WERI-Rb-1 (cell line): ENCODE data around the gene PTCD3.

Source experiments
- DNase-seq: peaks from one replicate; pipeline ENCODE4 v3.0.0-alpha.2; 2020
- H3K27ac ChIP-seq: fragments of 250-450 bp; sonication (Bioruptor Pico); 2 replicates; pipeline ENCODE4 v1.5.1; 2020; ENCODE audit warnings: mild to moderate bottlenecking, moderate library complexity
- H3K27me3 ChIP-seq: fragments of 250-450 bp; sonication (Bioruptor Pico); 2 replicates; pipeline ENCODE4 v1.5.1; 2021; ENCODE audit warnings: mild to moderate bottlenecking, low read depth, moderate library complexity; ENCODE audit not compliant: insufficient read depth, severe bottlenecking
- H3K36me3 ChIP-seq: fragments of 250-450 bp; sonication (Bioruptor Pico); 2 replicates; pipeline ENCODE4 v1.5.1; 2020; ENCODE audit warnings: mild to moderate bottlenecking, moderate library complexity
- H3K4me3 ChIP-seq: 2 replicates; pipeline ENCODE4 v1.5.1; 2011; ENCODE audit warnings: low read depth, mild to moderate bottlenecking, control low read depth, low read length
- H3K9me3 ChIP-seq: fragments of 250-450 bp; sonication (Bioruptor Pico); 2 replicates; pipeline ENCODE4 v1.5.1; 2021; ENCODE audit warnings: mild to moderate bottlenecking, moderate library complexity; ENCODE audit not compliant: severe bottlenecking
- CTCF ChIP-seq: IDR thresholded peaks from 2 replicates; pipeline ENCODE4 v1.5.1; 2011; ENCODE audit warnings: low read depth, mild to moderate bottlenecking, control low read depth, inconsistent platforms, low read length

PTCD3 gene

GRCh38 chr2:86069783-86070339 is 36.2 kb upstream of the PTCD3 start:
- TF ChIP-seq CTCF: no peak
- no peak for DNase-seq
- Histone ChIP-seq H3K36me3 (peaks cover 79% of the 10 kb centered on the region), H3K9me3 (no peaks in the 10 kb centered on the region), H3K27ac (no peak overlapping the region), H3K27me3 (no peaks in the 10 kb centered on the region), H3K4me3 (no peak overlapping the region)

- Histone ChIP-seq H3K27me3 (no peaks in the 10 kb centered on the region), H3K36me3 (peaks cover 76% of the 10 kb centered on the region), H3K4me3 (no peak overlapping the region), H3K27ac (no peak overlapping the region), H3K9me3 (no peaks in the 10 kb centered on the region)
- no peak for TF ChIP-seq CTCF
- no peak for DNase-seq
These were observed 35.2 kb upstream of the PTCD3 start for GRCh38 chr2:86070868-86071267.

- H3K9me3 ChIP-seq: no peaks in the 10 kb centered on the region
- H3K27ac ChIP-seq: no peak overlapping the region
- no peak overlapping the region for H3K4me3 ChIP-seq
- H3K27me3 ChIP-seq: no peaks in the 10 kb centered on the region
- TF ChIP-seq CTCF: no peak
- DNase-seq: no peak
- peaks cover 76% of the 10 kb centered on the region for H3K36me3 ChIP-seq
These were observed 33.7 kb upstream of the PTCD3 start for GRCh38 chr2:86072271-86072858.

GRCh38 chr2:86073225-86073624 is 32.8 kb upstream of the PTCD3 start:
- H3K4me3 ChIP-seq: no peak overlapping the region
- no peaks in the 10 kb centered on the region for H3K9me3 ChIP-seq
- H3K27me3 ChIP-seq: no peaks in the 10 kb centered on the region
- no peak for DNase-seq
- H3K36me3 ChIP-seq: peaks cover 79% of the 10 kb centered on the region
- H3K27ac ChIP-seq: no peak overlapping the region
- TF ChIP-seq CTCF: no peak

- Histone ChIP-seq H3K4me3 (no peak overlapping the region), H3K27me3 (no peaks in the 10 kb centered on the region), H3K27ac (no peak overlapping the region), H3K9me3 (no peaks in the 10 kb centered on the region), H3K36me3 (peaks cover 79% of the 10 kb centered on the region)
- no peak for DNase-seq
- TF ChIP-seq CTCF: no peak
These were observed 31.8 kb upstream of the PTCD3 start for GRCh38 chr2:86074256-86074655.

- Histone ChIP-seq H3K27ac (no peak overlapping the region), H3K36me3 (peaks cover 79% of the 10 kb centered on the region), H3K9me3 (no peaks in the 10 kb centered on the region), H3K4me3 (no peak overlapping the region), H3K27me3 (no peaks in the 10 kb centered on the region)
- DNase-seq: no peak
- TF ChIP-seq CTCF: no peak
These were observed 31.2 kb upstream of the PTCD3 start for GRCh38 chr2:86074811-86075210.
